MCF 10A (cell line): Measurements from ENCODE around the gene VIT. TPM values are rescaled to one million over a fixed set of nuclear protein-coding genes. Genes with fewer than 3 reads are reported as not detected.

ENCODE experiments used
- BruUV-seq: library from RNA; stranded (reverse); fragments of 400-500 nt; replicated peaks from 2 replicates; lab custom pipeline; 2021; lab: Mats Ljungman, UMichigan
- CTCF ChIA-PET: fragments of 300-600 bp; sonication (Branson Sonifier 250); formaldehyde crosslinking; extraction: SDS; loops from one replicate; lab custom pipeline; 2021; ENCODE audit warnings: antibody characterized with exemption, inconsistent platforms; lab: Yijun Ruan, JAX
- POLR2A ChIA-PET: fragments of 300-600, 350-650 bp; sonication (Branson Sonifier 250); formaldehyde crosslinking; extraction: SDS; loops from one replicate; lab custom pipeline; 2020; ENCODE audit warnings: antibody characterized with exemption, inconsistent platforms; lab: Yijun Ruan, JAX
- DNase-seq: peaks from one replicate; pipeline ENCODE4 v3.0.0-alpha.2; 2018; ENCODE audit not compliant: unreplicated experiment
- H3K27ac Mint-ChIP-seq: one replicate; pipeline ENCODE4 v1.8.0; 2022; ENCODE audit warnings: mild to moderate bottlenecking, low read depth, mixed read lengths; ENCODE audit not compliant: unreplicated experiment
- H3K27me3 Mint-ChIP-seq: one replicate; pipeline ENCODE4 v1.8.0; 2022; ENCODE audit warnings: mixed read lengths; ENCODE audit not compliant: insufficient read depth, unreplicated experiment
- H3K36me3 Mint-ChIP-seq: one replicate; pipeline ENCODE4 v1.8.0; 2022; ENCODE audit warnings: mild to moderate bottlenecking, moderate library complexity, mixed read lengths; ENCODE audit not compliant: insufficient read depth, unreplicated experiment
- H3K4me1 Mint-ChIP-seq: one replicate; pipeline ENCODE4 v1.8.0; 2022; ENCODE audit warnings: mixed read lengths; ENCODE audit not compliant: insufficient read depth, unreplicated experiment
- H3K4me3 Mint-ChIP-seq: one replicate; pipeline ENCODE4 v1.8.0; 2022; ENCODE audit warnings: mild to moderate bottlenecking, moderate library complexity, mixed read lengths; ENCODE audit not compliant: unreplicated experiment
- H3K9me3 Mint-ChIP-seq: one replicate; pipeline ENCODE4 v1.8.0; 2022; ENCODE audit warnings: mixed read lengths; ENCODE audit not compliant: unreplicated experiment
- intact Hi-C: fragments of 100-400 bp; cut with micrococcal nuclease; formaldehyde crosslinking; loops from 2 replicates; pipeline ENCODE4 v1.14.1; 2022
- total RNA-seq: library from RNA; stranded (reverse); gene quantifications from 2 replicates; pipeline ENCODE4 v1.2.3, GENCODE V29; 2022
- TF ChIP-seq, protein P1 (sequence below): fragments of 200-600 bp; IDR thresholded peaks from one replicate; pipeline ENCODE4 v1.8.0; 2022; ENCODE audit warnings: antibody characterized with exemption, mild to moderate bottlenecking; ENCODE audit not compliant: unreplicated experiment

VIT gene
- total RNA-seq, 1 experiment from 2014 or later = not detected

DNA sequence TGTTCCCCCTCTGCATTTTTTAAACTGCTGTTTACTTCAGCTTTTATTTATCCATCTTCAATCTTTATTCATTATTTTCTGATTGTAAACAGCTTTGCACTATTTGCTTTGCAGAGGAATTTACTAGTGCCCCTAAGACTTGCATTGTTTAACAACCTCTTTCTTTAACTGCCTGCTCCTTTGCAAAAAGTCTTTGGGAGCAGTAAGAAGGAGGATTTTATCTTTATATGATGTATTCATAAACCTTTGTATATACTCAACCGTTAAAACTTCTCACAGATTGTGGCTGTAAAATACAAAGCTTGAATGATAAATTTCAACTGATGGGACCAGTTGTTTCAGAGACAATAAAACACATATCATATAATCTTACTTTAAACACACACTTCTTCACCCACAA, 20.1 kb upstream of the VIT start:
- H3K9me3 Mint-ChIP-seq = peaks cover 9% of the 10 kb centered on the region
- H3K4me3 Mint-ChIP-seq = no peak overlapping the region
- H3K27ac Mint-ChIP-seq = no peak overlapping the region
- ChIA-PET POLR2A (no interaction called here), CTCF (interaction anchor here (0.6 to 1.9 kb wide), 5 partner anchors 10 to 529 kb away, joined by 3 to 9 read pairs (median 3); no protein-coding TSS in a partner anchor)
- TF ChIP-seq, protein P1, sequence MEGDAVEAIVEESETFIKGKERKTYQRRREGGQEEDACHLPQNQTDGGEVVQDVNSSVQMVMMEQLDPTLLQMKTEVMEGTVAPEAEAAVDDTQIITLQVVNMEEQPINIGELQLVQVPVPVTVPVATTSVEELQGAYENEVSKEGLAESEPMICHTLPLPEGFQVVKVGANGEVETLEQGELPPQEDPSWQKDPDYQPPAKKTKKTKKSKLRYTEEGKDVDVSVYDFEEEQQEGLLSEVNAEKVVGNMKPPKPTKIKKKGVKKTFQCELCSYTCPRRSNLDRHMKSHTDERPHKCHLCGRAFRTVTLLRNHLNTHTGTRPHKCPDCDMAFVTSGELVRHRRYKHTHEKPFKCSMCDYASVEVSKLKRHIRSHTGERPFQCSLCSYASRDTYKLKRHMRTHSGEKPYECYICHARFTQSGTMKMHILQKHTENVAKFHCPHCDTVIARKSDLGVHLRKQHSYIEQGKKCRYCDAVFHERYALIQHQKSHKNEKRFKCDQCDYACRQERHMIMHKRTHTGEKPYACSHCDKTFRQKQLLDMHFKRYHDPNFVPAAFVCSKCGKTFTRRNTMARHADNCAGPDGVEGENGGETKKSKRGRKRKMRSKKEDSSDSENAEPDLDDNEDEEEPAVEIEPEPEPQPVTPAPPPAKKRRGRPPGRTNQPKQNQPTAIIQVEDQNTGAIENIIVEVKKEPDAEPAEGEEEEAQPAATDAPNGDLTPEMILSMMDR = no peak
- no TSS peak for BruUV-seq
- no peaks in the 10 kb centered on the region for H3K36me3 Mint-ChIP-seq
- intact Hi-C loops = loop anchor here (10.0 kb wide), 1 partner anchor 1512 kb away; no protein-coding TSS in a partner anchor
- no peaks in the 10 kb centered on the region for H3K4me1 Mint-ChIP-seq
- no peaks in the 10 kb centered on the region for H3K27me3 Mint-ChIP-seq
- DNase-seq = no peak

- ChIA-PET POLR2A (no interaction called here), CTCF (interaction anchor here (0.6 to 1.9 kb wide), 3 partner anchors 13 to 180 kb away, joined by 3 to 9 read pairs (median 4); no protein-coding TSS in a partner anchor)
- intact Hi-C loops = loop anchor here (10.0 kb wide), 1 partner anchor 1513 kb away; no protein-coding TSS in a partner anchor
- Mint-ChIP-seq H3K27ac (no peak overlapping the region), H3K9me3 (peaks cover 9% of the 10 kb centered on the region), H3K4me3 (no peak overlapping the region), H3K4me1 (no peaks in the 10 kb centered on the region), H3K27me3 (peaks cover 2% of the 10 kb centered on the region), H3K36me3 (no peaks in the 10 kb centered on the region)
- no TSS peak for BruUV-seq
- DNase-seq = no peak
- TF ChIP-seq, protein P1 = no peak
Measured at GRCh38 chr2:36677386-36677785, 19.1 kb upstream of the VIT start.

GRCh38 chr2:36677996-36678605, 18.4 kb upstream of the VIT start:
- no peak for DNase-seq
- BruUV-seq = no TSS peak
- H3K4me1 Mint-ChIP-seq = no peaks in the 10 kb centered on the region

GRCh38 chr2:36678856-36679255, 17.7 kb upstream of the VIT start:
- Mint-ChIP-seq H3K4me3 (no peak overlapping the region), H3K9me3 (peaks cover 9% of the 10 kb centered on the region), H3K27me3 (peaks cover 10% of the 10 kb centered on the region), H3K27ac (no peak overlapping the region), H3K36me3 (no peaks in the 10 kb centered on the region), H3K4me1 (no peaks in the 10 kb centered on the region)
- BruUV-seq = no TSS peak
- DNase-seq = no peak
- ChIA-PET CTCF (interaction anchor here (0.7 kb wide), 1 partner anchor 14 kb away, joined by 3 read pairs; no protein-coding TSS in a partner anchor), POLR2A (no interaction called here)
- intact Hi-C loops = loop anchor here (10.0 kb wide), 1 partner anchor 1514 kb away; no protein-coding TSS in a partner anchor
- TF ChIP-seq, protein P1 = no peak

More at GRCh38 chr2:36677996-36678605, 18.4 kb upstream of the VIT start:
- ChIA-PET POLR2A (no interaction called here), CTCF (interaction anchor here (0.6 to 1.9 kb wide), 3 partner anchors 13 to 181 kb away, joined by 3 to 9 read pairs (median 4); no protein-coding TSS in a partner anchor)
- TF ChIP-seq, protein P1 = no peak
- Mint-ChIP-seq H3K27ac (no peak overlapping the region), H3K36me3 (no peaks in the 10 kb centered on the region), H3K9me3 (peaks cover 9% of the 10 kb centered on the region), H3K27me3 (peaks cover 9% of the 10 kb centered on the region), H3K4me3 (no peak overlapping the region)
- intact Hi-C loops = loop anchor here (10.0 kb wide), 1 partner anchor 1513 kb away; no protein-coding TSS in a partner anchor
